Germinal center (tissue), 1 donor: Measurements from ENCODE around the gene CDY1.
"Not testable (repeated sequence)": the region's sequence is repeated elsewhere in the genome, so short reads cannot be mapped to it uniquely, and the experiment has no call there.

Experiments
- DNase-seq: peaks from one replicate; pipeline ENCODE4 v3.0.0; 2012; ENCODE audit warnings: mixed read lengths, low spot score

CDY1 gene, protein sequence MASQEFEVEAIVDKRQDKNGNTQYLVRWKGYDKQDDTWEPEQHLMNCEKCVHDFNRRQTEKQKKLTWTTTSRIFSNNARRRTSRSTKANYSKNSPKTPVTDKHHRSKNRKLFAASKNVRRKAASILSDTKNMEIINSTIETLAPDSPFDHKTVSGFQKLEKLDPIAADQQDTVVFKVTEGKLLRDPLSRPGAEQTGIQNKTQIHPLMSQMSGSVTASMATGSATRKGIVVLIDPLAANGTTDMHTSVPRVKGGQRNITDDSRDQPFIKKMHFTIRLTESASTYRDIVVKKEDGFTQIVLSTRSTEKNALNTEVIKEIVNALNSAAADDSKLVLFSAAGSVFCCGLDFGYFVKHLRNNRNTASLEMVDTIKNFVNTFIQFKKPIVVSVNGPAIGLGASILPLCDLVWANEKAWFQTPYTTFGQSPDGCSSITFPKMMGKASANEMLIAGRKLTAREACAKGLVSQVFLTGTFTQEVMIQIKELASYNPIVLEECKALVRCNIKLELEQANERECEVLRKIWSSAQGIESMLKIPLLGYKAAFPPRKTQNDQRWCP

DNA sequence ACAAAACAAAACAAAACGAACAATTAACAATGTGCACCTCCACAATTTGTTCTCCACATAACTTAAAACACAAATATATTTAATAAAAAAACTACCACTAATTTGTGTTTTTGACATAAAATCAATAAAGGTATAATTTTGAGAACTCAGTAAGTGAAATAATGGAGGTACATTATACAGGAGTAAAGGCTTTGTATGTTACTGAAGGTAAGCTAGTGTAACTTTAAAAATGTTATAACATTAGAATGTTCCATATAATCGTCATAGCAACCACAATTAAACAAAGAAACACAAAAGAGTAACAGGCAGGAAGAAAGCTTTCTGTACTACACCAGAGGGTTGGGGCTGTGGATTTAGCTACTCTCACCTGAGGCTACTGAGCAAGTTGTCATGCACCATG, at the start of gene CDY1:
CDY1 (plus strand) TSS at position 301 of the 400 bp plus-strand sequence. CDS start 326 bp downstream, outside the sequence.
- not testable (repeated sequence) for DNase-seq

DNA sequence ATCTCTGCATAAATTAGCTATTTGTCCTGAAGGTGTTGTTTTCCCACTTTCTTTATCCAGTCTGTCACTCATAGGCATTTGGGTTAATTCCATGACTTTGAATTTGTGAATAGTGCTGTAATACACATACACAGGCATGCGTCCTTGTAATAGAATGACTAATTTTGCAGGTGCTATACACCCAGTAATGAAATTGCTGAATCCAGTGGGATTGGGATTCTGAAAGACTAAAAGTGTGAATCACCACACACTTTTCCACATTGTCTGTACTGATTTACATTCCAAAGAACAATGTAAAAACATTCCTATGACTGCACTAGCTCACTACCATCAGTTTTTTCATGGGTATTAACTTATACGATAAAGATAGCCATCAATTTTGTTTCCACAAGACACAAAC, 28.6 kb upstream of the CDY1 start:
- not testable (repeated sequence) for DNase-seq

DNA sequence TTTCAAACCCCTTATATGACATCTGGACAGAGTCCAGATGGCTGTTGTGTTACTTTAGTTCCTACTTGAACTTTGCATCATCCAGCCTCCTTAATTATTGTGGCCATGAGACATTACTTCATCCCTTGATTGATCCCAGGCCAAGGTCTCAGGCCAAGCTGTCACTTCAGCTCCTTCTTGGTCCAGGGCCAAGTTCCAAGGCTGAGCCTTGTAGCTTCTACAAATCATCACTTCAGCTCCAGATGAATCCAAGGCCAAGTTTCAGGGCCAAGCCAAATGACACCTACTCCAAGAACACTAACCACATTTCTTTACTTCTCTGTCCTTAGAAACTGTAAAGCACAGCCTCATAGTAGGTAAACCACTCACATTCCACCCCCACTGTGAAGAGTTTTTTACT, 1.7 kb upstream of the CDY1 start:
- DNase-seq: not testable (repeated sequence)

DNA sequence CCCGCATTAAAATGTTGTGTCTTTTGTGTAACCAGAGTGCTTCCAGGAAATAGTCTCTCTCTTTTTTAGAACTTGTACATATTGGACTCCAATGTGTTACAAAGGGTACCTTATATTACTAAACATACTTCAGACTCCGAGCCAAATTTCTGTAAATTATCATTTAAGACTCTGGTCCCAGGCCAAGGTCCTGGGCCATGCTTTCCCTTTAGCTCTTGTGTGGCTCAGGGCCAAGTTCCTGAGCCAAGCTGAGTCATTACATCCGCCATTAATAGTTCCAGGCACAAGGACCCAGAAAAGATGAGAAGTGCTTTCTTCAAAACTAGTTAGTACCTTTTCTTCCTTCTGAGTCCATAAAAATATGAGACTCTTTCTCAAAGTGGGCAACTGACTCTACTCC, 4.6 kb downstream of the CDY1 start:
- DNase-seq: not testable (repeated sequence)

DNA sequence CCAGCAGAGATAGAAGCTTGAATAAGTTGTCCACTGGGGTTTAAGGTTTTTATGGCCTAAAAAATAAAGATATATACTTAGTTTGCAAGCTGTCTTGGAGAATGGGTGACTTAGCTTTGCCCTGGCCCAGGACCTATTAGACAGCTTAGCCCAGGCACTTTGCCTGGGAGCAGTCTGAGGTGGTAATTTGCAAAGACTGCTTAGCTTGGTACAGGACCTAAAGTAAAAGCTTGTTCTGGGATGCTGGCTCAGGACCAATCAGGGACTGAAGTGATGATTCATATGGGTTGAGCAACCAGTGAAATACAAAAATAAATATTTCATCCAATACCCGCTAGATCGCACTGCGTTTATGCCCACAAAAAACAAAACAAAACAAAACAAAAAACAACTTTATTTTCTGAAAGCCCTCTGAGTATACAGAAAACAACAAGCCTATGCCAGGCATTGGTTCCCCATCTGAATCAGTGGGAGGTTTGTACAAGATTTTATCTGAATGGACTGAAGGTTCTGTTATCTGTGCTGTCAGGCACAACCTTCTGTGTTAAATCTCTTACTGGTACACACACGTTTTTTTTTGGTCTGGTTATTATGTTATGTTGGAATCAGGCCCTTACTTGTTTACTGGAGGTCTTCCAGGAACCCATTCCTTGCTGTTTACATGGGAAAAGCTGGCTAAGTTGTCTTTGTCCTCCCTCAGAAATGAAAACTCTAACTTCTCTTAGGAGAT, 8.6 kb downstream of the CDY1 start:
- DNase-seq: not testable (repeated sequence)

DNA sequence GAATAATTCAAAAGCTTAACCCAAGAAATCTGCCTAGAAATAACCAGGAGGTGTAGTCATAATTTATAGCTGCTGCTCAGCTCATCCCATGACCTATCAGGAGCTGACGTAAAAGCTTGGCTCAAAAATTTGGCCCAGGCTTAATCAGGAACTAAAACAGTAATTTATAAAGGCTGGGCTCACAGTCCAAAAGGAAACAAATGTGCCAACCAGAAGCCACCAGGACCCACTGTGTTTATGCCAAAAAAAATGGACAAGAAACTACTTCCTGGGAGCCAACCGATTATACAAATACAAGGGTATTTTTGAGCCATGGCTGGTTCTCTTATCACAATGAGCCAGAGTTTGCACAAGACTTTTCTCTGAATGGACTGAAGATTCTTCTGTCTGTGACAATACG, 17.9 kb downstream of the CDY1 start:
- not testable (repeated sequence) for DNase-seq

DNA sequence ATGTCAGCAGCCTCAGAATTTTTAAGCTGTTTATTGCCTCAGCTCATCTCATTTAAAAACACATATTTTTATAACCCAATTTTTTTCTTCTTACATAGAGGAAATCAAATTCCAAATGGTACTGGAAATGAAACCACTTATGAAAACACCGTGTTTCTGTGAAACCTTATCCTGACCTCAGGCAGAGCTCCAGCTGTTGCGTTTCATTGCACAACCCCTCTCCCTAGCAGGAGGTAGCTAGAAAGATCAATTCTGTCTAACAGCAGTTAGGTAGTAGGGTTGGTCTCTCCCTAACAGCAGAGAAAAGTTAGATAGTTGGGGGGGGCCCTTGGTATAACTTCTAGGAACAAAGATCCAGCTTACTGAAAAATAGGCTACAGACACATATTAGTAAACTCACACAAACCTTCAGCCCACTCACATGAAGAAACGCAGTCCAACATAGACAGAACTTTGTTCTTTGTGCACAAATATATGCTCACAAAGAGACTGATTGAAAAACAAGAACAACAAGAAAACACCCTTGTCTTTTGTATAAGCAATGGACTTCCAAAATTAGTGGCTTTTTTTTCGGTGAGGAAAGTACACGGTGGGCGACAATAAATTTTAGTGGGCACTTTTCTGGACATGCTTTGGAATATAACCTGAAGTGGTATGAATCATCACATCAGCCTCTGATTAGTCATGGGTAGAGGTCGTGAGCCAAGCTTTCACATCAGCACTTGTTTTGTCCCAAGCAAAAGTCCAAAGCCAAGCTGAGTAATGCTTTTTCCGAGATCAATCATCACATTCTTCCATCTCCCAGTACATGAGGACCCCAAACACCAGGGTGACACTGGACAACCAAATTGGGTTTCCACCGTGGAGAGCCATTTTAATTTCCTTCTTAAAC, 21.4 kb downstream of the CDY1 start:
- DNase-seq: not testable (repeated sequence)
